Panc1 (cell line): ENCODE data around the gene PDIK1L.

Experiments used
- POLR2AphosphoS5 ChIP-seq: IDR thresholded peaks from 2 replicates; pipeline ENCODE4 v1.6.1; 2012; ENCODE audit warnings: mild to moderate bottlenecking, low read depth, low read length, moderate library complexity
- TF ChIP-seq, protein P1 (sequence below): fragments of 450-650 bp; IDR thresholded peaks from 2 replicates; pipeline ENCODE4 v1.5.1; 2017; ENCODE audit warnings: mild to moderate bottlenecking

- no peak for TF ChIP-seq POLR2AphosphoS5
- TF ChIP-seq, protein P1, sequence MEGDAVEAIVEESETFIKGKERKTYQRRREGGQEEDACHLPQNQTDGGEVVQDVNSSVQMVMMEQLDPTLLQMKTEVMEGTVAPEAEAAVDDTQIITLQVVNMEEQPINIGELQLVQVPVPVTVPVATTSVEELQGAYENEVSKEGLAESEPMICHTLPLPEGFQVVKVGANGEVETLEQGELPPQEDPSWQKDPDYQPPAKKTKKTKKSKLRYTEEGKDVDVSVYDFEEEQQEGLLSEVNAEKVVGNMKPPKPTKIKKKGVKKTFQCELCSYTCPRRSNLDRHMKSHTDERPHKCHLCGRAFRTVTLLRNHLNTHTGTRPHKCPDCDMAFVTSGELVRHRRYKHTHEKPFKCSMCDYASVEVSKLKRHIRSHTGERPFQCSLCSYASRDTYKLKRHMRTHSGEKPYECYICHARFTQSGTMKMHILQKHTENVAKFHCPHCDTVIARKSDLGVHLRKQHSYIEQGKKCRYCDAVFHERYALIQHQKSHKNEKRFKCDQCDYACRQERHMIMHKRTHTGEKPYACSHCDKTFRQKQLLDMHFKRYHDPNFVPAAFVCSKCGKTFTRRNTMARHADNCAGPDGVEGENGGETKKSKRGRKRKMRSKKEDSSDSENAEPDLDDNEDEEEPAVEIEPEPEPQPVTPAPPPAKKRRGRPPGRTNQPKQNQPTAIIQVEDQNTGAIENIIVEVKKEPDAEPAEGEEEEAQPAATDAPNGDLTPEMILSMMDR = no peak
These were observed 10.5 kb downstream of the PDIK1L start for GRCh38 chr1:26121854-26122773.
